Measurements from ENCODE around the gene FYTTD1. TPM values are rescaled to one million over a fixed set of nuclear protein-coding genes. Genes with fewer than 3 reads are reported as not detected.
A peak's percentile ranks its signal among the peaks of the same experiment; 100 is the strongest.

FYTTD1 gene
- polyA plus RNA-seq, 2 of the 4 experiments (the other 2 are of a cell fraction): 22.2 to 37.3 TPM

DNA sequence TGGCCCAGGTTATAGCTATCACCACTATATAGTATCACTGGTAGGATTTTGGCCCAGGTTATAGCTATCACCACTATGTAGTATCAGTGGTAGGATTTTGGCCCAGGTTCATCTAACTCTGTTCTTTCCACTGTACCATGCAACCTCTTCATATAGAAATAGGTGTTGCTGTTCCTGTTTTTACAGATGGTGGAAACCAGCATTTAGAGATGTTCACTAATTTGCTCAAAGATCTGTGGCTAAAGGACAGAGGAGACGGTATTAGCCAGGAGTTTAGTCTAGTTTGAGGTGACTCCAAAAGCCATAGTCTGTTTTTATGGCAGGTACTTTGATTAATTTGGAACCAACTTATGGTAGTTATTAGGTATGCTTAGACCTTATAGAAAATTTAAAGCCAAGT, 44.4 kb downstream of the FYTTD1 start:
- 0 out of 6 replicates have a peak overlapping the region, but pooled peaks of 1 of the 2 experiments have one; percentile 24 for H3K27ac ChIP-seq
- H3K4me3 ChIP-seq: no peak overlapping the region
- POLR2A ChIA-PET: no interaction called here
- WGBS (ENCODE audit: missing lambda C conversion rate): 95% methylated on average over 1 of the region's 1 CpG
- no peaks in the 10 kb centered on the region for H3K9me3 ChIP-seq
- DNase-seq (ENCODE audit: low read depth in 1 of 2, low spot score in 1 of 2): no peak
- no peak for FAIRE-seq
- CTCF ChIA-PET: interaction anchor here (1.3 kb wide), 1 partner anchor 8 kb away, joined by 3 read pairs; no protein-coding TSS in a partner anchor
- H3K4me1 ChIP-seq: peaks cover 36% of the 10 kb centered on the region
- TF ChIP-seq CBX8 (IDR thresholded peaks at IDR 0.05): no peak
- no peak for TF ChIP-seq BCL3 (IDR thresholded peaks at IDR 0.05)
- TF ChIP-seq HOXB13 (CRISPR knock-in tag; IDR thresholded peaks at IDR 0.05; ENCODE audit: low read depth): no peak
- no peak for TF ChIP-seq FOSB (CRISPR knock-in tag; IDR thresholded peaks at IDR 0.05)
- TF ChIP-seq HEYL (CRISPR knock-in tag; IDR thresholded peaks at IDR 0.05): no peak
- no peak for TF ChIP-seq PHF8 (IDR thresholded peaks at IDR 0.05; ENCODE audit: borderline replicate concordance, low read depth)
- no peak for TF ChIP-seq USF2 (IDR thresholded peaks at IDR 0.05)
- H3K4me2 ChIP-seq: peak overlapping the region; percentile 39; the same call in 2 of the 3 replicates
- ATAC-seq: no peak

GRCh38 chr3:197795200-197795599, 45.5 kb downstream of the FYTTD1 start:
- peak; percentile 47 to 55; a peak in 5 of 6 replicates for ATAC-seq
- ChIA-PET POLR2A (interaction anchor here (0.7 kb wide), 2 partner anchors 18 to 90 kb away, joined by 4 to 5 read pairs; no protein-coding TSS in a partner anchor), CTCF (interaction anchor here (0.6 to 0.7 kb wide), 2 partner anchors 15 to 49 kb away, joined by 3 to 4 read pairs; no protein-coding TSS in a partner anchor)
- Histone ChIP-seq H3K27ac (peak overlapping the region; percentile 50 to 61; a peak in 4 of 6 replicates), H3K4me3 (no peak overlapping the region), H3K4me2 (peak overlapping the region; percentile 53), H3K4me1 (peaks cover 38% of the 10 kb centered on the region), H3K9me3 (no peaks in the 10 kb centered on the region)
- WGBS (ENCODE audit: missing lambda C conversion rate): 92% methylated on average over 1 of the region's 1 CpG
- TF ChIP-seq NR3C1 (IDR thresholded peaks at IDR 0.05) (no peak), MAFK (IDR thresholded peaks at IDR 0.05; ENCODE audit: partially characterized antibody) (no peak), PBX3 (IDR thresholded peaks at IDR 0.05) (no peak), NPAS2 (CRISPR knock-in tag; IDR thresholded peaks at IDR 0.05; ENCODE audit: borderline replicate concordance) (no peak), ESRRA (IDR thresholded peaks at IDR 0.05; ENCODE audit: borderline replicate concordance, low read length) (no peak), CBX8 (IDR thresholded peaks at IDR 0.05) (no peak), FOSL2 (IDR thresholded peaks at IDR 0.05) (no peak), FOSL2 (CRISPR knock-in tag; IDR thresholded peaks at IDR 0.05) (peak; percentile 41; the same call in 1 of the 2 replicates), RFX5 (IDR thresholded peaks at IDR 0.05) (no peak), REST (IDR thresholded peaks at IDR 0.05) (no peak), TP53 (CRISPR knock-in tag; IDR thresholded peaks at IDR 0.05) (no peak), SMC3 (IDR thresholded peaks at IDR 0.05) (no peak), JUNB (IDR thresholded peaks at IDR 0.05) (peak; percentile 29; the same call in 1 of the 2 replicates), CHD2 (IDR thresholded peaks at IDR 0.05; ENCODE audit: low read length, partially characterized antibody) (no peak), CEBPB (IDR thresholded peaks at IDR 0.05) (peak; percentile 72 to 78)
- peak in 1 of 2 experiments; percentile 50 for DNase-seq (ENCODE audit: low read depth in 1 of 2, low spot score in 1 of 2)
- no peak for FAIRE-seq

All from A549 (cell line).